H1 (cell line): ENCODE measurements around the gene FRMD7. TPM values are rescaled to one million over a fixed set of nuclear protein-coding genes. Genes with fewer than 3 reads are reported as not detected.

Experiments used
- BACH1 ChIP-seq: IDR thresholded peaks from 2 replicates; pipeline ENCODE4 v1.6.1; 2012; ENCODE audit warnings: low read length, improper control_type of control experiment
- CREB1 ChIP-seq: IDR thresholded peaks from 2 replicates; pipeline ENCODE4 v1.6.1; 2012; ENCODE audit warnings: inconsistent platforms
- RXRA ChIP-seq: IDR thresholded peaks from 2 replicates; pipeline ENCODE4 v1.6.1; 2011; ENCODE audit warnings: low read depth, mild to moderate bottlenecking, low read length, moderate library complexity; ENCODE audit not compliant: insufficient read depth
- polyA plus RNA-seq, 7 experiments: library from polyadenylated mRNA; depleted of rRNA in 3 of 7; stranded (reverse) in 5 of 7; unstranded in 2 of 7; fragments of >200 nt in 5 of 7; fragments of 200-250 nt in 2 of 7; gene quantifications; 1 replicate in 5 of 7; 2 replicates in 1 of 7; 4 replicates in 1 of 7; pipeline versions ENCODE4 v1.2.1 to v1.2.3, GENCODE V29; 2011 to 2013; ENCODE audit warnings: missing spikeins in 2 of 7, mixed read lengths in 2 of 7
- total RNA-seq: library from RNA; stranded (reverse); fragmentation: NEBNext Ultra II Directional; extraction: Animal tissue kit (Norgen Biotek cat#: 25700); gene quantifications from 2 replicates; pipeline ENCODE4 v1.2.1, GENCODE V29; 2021
- TF ChIP-seq, protein P1 (sequence below): fragments of 300-600 bp; sonication (generic); IDR thresholded peaks from 2 replicates; pipeline ENCODE4 v1.7.1; 2012; ENCODE audit warnings: low read length, moderate library complexity, mild to moderate bottlenecking, inconsistent platforms; ENCODE audit not compliant: insufficient replicate concordance
- TF ChIP-seq, protein P2 (sequence below): IDR thresholded peaks from 2 replicates; pipeline ENCODE4 v1.6.1; 2011; ENCODE audit warnings: low read length, improper control_type of control experiment

Gene FRMD7
- total and polyA plus RNA-seq, 2 of the 8 experiments (the other 6 are each of a cell fraction or from before 2014, with no cell fraction given), result not detected

DNA sequence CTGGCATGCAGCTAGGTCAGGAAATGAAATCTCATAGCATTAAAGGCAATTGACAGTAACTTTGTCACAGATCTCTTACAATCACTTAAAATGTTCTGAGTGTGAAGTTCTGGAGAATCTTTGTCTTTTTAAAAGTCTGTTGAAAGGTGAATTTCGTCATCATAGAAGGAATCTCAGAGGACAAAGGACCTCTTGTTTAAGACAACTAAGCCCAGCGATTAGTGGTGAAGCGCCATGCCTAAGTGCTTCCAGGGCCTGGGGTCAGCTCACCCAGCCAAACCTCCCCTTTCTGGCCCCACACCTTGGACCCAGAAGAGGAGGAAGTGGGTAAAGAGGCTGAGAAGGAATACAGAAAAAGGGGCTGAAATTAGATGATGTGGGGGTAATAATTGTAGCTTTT is 8.5 kb downstream of the FRMD7 start (continued):
- TF ChIP-seq, protein P1, sequence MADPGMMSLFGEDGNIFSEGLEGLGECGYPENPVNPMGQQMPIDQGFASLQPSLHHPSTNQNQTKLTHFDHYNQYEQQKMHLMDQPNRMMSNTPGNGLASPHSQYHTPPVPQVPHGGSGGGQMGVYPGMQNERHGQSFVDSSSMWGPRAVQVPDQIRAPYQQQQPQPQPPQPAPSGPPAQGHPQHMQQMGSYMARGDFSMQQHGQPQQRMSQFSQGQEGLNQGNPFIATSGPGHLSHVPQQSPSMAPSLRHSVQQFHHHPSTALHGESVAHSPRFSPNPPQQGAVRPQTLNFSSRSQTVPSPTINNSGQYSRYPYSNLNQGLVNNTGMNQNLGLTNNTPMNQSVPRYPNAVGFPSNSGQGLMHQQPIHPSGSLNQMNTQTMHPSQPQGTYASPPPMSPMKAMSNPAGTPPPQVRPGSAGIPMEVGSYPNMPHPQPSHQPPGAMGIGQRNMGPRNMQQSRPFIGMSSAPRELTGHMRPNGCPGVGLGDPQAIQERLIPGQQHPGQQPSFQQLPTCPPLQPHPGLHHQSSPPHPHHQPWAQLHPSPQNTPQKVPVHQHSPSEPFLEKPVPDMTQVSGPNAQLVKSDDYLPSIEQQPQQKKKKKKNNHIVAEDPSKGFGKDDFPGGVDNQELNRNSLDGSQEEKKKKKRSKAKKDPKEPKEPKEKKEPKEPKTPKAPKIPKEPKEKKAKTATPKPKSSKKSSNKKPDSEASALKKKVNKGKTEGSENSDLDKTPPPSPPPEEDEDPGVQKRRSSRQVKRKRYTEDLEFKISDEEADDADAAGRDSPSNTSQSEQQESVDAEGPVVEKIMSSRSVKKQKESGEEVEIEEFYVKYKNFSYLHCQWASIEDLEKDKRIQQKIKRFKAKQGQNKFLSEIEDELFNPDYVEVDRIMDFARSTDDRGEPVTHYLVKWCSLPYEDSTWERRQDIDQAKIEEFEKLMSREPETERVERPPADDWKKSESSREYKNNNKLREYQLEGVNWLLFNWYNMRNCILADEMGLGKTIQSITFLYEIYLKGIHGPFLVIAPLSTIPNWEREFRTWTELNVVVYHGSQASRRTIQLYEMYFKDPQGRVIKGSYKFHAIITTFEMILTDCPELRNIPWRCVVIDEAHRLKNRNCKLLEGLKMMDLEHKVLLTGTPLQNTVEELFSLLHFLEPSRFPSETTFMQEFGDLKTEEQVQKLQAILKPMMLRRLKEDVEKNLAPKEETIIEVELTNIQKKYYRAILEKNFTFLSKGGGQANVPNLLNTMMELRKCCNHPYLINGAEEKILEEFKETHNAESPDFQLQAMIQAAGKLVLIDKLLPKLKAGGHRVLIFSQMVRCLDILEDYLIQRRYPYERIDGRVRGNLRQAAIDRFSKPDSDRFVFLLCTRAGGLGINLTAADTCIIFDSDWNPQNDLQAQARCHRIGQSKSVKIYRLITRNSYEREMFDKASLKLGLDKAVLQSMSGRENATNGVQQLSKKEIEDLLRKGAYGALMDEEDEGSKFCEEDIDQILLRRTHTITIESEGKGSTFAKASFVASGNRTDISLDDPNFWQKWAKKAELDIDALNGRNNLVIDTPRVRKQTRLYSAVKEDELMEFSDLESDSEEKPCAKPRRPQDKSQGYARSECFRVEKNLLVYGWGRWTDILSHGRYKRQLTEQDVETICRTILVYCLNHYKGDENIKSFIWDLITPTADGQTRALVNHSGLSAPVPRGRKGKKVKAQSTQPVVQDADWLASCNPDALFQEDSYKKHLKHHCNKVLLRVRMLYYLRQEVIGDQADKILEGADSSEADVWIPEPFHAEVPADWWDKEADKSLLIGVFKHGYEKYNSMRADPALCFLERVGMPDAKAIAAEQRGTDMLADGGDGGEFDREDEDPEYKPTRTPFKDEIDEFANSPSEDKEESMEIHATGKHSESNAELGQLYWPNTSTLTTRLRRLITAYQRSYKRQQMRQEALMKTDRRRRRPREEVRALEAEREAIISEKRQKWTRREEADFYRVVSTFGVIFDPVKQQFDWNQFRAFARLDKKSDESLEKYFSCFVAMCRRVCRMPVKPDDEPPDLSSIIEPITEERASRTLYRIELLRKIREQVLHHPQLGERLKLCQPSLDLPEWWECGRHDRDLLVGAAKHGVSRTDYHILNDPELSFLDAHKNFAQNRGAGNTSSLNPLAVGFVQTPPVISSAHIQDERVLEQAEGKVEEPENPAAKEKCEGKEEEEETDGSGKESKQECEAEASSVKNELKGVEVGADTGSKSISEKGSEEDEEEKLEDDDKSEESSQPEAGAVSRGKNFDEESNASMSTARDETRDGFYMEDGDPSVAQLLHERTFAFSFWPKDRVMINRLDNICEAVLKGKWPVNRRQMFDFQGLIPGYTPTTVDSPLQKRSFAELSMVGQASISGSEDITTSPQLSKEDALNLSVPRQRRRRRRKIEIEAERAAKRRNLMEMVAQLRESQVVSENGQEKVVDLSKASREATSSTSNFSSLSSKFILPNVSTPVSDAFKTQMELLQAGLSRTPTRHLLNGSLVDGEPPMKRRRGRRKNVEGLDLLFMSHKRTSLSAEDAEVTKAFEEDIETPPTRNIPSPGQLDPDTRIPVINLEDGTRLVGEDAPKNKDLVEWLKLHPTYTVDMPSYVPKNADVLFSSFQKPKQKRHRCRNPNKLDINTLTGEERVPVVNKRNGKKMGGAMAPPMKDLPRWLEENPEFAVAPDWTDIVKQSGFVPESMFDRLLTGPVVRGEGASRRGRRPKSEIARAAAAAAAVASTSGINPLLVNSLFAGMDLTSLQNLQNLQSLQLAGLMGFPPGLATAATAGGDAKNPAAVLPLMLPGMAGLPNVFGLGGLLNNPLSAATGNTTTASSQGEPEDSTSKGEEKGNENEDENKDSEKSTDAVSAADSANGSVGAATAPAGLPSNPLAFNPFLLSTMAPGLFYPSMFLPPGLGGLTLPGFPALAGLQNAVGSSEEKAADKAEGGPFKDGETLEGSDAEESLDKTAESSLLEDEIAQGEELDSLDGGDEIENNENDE, result no peak
- TF ChIP-seq, protein P2, sequence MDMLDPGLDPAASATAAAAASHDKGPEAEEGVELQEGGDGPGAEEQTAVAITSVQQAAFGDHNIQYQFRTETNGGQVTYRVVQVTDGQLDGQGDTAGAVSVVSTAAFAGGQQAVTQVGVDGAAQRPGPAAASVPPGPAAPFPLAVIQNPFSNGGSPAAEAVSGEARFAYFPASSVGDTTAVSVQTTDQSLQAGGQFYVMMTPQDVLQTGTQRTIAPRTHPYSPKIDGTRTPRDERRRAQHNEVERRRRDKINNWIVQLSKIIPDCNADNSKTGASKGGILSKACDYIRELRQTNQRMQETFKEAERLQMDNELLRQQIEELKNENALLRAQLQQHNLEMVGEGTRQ, result no peak
- TF ChIP-seq RXRA (no peak), CREB1 (no peak), BACH1 (no peak)
